ENCODE measurements around the gene RAP1B.

GRCh38 chr12:68631227-68631626 is 20.5 kb downstream of the RAP1B start:
- TF ChIP-seq, protein P1, sequence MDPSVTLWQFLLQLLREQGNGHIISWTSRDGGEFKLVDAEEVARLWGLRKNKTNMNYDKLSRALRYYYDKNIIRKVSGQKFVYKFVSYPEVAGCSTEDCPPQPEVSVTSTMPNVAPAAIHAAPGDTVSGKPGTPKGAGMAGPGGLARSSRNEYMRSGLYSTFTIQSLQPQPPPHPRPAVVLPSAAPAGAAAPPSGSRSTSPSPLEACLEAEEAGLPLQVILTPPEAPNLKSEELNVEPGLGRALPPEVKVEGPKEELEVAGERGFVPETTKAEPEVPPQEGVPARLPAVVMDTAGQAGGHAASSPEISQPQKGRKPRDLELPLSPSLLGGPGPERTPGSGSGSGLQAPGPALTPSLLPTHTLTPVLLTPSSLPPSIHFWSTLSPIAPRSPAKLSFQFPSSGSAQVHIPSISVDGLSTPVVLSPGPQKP (IDR thresholded peaks at IDR 0.05; ENCODE audit: borderline replicate concordance, low read depth, low read length): no peak
- TF ChIP-seq, protein P2, sequence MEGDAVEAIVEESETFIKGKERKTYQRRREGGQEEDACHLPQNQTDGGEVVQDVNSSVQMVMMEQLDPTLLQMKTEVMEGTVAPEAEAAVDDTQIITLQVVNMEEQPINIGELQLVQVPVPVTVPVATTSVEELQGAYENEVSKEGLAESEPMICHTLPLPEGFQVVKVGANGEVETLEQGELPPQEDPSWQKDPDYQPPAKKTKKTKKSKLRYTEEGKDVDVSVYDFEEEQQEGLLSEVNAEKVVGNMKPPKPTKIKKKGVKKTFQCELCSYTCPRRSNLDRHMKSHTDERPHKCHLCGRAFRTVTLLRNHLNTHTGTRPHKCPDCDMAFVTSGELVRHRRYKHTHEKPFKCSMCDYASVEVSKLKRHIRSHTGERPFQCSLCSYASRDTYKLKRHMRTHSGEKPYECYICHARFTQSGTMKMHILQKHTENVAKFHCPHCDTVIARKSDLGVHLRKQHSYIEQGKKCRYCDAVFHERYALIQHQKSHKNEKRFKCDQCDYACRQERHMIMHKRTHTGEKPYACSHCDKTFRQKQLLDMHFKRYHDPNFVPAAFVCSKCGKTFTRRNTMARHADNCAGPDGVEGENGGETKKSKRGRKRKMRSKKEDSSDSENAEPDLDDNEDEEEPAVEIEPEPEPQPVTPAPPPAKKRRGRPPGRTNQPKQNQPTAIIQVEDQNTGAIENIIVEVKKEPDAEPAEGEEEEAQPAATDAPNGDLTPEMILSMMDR (conservative IDR thresholded peaks at IDR 0.05; ENCODE audit: low read depth, low read length): no peak
- TF ChIP-seq CHD1 (IDR thresholded peaks at IDR 0.05; ENCODE audit: low read depth, low read length) (no peak), RAD21 (IDR thresholded peaks at IDR 0.05; ENCODE audit: low read length) (no peak), POLR2A (IDR thresholded peaks at IDR 0.05; ENCODE audit: low read depth, low read length) (no peak), CEBPB (IDR thresholded peaks at IDR 0.05; ENCODE audit: low read depth, low read length) (no peak), MAFK (IDR thresholded peaks at IDR 0.05; ENCODE audit: low read depth, low read length) (no peak), SMC3 (IDR thresholded peaks at IDR 0.05; ENCODE audit: low read depth, low read length) (no peak), MXI1 (IDR thresholded peaks at IDR 0.05; ENCODE audit: borderline replicate concordance, low read depth, low read length) (no peak), RCOR1 (IDR thresholded peaks at IDR 0.05; ENCODE audit: insufficient replicate concordance, low read length) (no peak), FOS (IDR thresholded peaks at IDR 0.05; ENCODE audit: low read depth, low read length) (no peak), BHLHE40 (IDR thresholded peaks at IDR 0.05; ENCODE audit: low read depth, low read length) (no peak), MAZ (IDR thresholded peaks at IDR 0.05; ENCODE audit: borderline replicate concordance, low read depth, low read length) (no peak)
- TF ChIP-seq, protein P3, sequence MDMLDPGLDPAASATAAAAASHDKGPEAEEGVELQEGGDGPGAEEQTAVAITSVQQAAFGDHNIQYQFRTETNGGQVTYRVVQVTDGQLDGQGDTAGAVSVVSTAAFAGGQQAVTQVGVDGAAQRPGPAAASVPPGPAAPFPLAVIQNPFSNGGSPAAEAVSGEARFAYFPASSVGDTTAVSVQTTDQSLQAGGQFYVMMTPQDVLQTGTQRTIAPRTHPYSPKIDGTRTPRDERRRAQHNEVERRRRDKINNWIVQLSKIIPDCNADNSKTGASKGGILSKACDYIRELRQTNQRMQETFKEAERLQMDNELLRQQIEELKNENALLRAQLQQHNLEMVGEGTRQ (IDR thresholded peaks at IDR 0.05; ENCODE audit: low read depth, low read length): no peak

All from IMR-90 (cell line).